Measurements from ENCODE around the gene ZNF175.

The ZNF175 gene

GRCh38 chr19:51560339-51560738, 10.7 kb upstream of the ZNF175 start:
- H3K27ac ChIP-seq (ENCODE audit: low read depth, low read length), result no peak overlapping the region
- no peaks in the 10 kb centered on the region for H3K9me3 ChIP-seq (ENCODE audit: control insufficient read depth, insufficient read depth, low read length)
- no peaks in the 10 kb centered on the region for H3F3A ChIP-seq (ENCODE audit: control insufficient read depth, insufficient read depth)
- no peaks in the 10 kb centered on the region for H4K20me1 ChIP-seq (ENCODE audit: control insufficient read depth, insufficient read depth, low read depth, low read length)
- H3K4me3 ChIP-seq (ENCODE audit: low read length), result no peak overlapping the region
- H3K4me1 ChIP-seq (ENCODE audit: control insufficient read depth, low read length), result no peaks in the 10 kb centered on the region
- TF ChIP-seq, protein P1, sequence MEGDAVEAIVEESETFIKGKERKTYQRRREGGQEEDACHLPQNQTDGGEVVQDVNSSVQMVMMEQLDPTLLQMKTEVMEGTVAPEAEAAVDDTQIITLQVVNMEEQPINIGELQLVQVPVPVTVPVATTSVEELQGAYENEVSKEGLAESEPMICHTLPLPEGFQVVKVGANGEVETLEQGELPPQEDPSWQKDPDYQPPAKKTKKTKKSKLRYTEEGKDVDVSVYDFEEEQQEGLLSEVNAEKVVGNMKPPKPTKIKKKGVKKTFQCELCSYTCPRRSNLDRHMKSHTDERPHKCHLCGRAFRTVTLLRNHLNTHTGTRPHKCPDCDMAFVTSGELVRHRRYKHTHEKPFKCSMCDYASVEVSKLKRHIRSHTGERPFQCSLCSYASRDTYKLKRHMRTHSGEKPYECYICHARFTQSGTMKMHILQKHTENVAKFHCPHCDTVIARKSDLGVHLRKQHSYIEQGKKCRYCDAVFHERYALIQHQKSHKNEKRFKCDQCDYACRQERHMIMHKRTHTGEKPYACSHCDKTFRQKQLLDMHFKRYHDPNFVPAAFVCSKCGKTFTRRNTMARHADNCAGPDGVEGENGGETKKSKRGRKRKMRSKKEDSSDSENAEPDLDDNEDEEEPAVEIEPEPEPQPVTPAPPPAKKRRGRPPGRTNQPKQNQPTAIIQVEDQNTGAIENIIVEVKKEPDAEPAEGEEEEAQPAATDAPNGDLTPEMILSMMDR (IDR thresholded peaks at IDR 0.05; ENCODE audit: low read depth, low read length, poor library complexity, severe bottlenecking), result no peak
- TF ChIP-seq EZH2phosphoT487 (IDR thresholded peaks at IDR 0.05; ENCODE audit: borderline replicate concordance, low read length), result no peak
- H3K36me3 ChIP-seq (ENCODE audit: control insufficient read depth, low read length), result no peaks in the 10 kb centered on the region
- no peak overlapping the region for H3K4me2 ChIP-seq (ENCODE audit: low read length)
- no peaks in the 10 kb centered on the region for H3K9me2 ChIP-seq (replicated peaks; ENCODE audit: control insufficient read depth, low read length)
- H3K79me2 ChIP-seq (ENCODE audit: control insufficient read depth, low read length), result no peaks in the 10 kb centered on the region
- H3K27me3 ChIP-seq (ENCODE audit: control insufficient read depth, low read length), result 0 out of 2 replicates have a peak, but pooled peaks cover 5% of the 10 kb centered on the region

DNA sequence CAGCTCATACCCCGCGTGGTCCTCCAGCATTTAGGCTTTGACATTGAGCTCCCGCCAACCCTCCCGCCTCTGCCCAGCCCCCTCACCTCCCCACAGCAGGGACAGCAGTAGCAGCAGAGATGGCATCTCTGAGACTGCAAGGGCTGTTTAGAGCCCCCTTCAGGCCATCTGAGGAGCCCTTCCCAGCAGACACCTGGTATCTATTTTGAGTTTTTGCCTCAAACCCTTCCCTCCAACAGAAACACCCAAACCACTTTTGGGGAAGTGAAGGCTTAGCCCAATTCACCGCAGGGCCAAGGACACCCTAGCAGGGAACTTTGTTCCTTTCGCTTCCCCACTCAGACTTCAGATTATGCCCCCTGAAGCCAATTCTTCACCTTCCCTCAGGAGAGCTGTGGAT, 6.3 kb upstream of the ZNF175 start:
- no peaks in the 10 kb centered on the region for H3K36me3 ChIP-seq (ENCODE audit: control insufficient read depth, low read length)
- H3K9me3 ChIP-seq (ENCODE audit: control insufficient read depth, insufficient read depth, low read length), result no peaks in the 10 kb centered on the region
- H3K4me2 ChIP-seq (ENCODE audit: low read length), result no peak overlapping the region
- no peak overlapping the region for H3K4me3 ChIP-seq (ENCODE audit: low read length)
- H3K4me1 ChIP-seq (ENCODE audit: control insufficient read depth, low read length), result no peaks in the 10 kb centered on the region
- no peaks in the 10 kb centered on the region for H3F3A ChIP-seq (ENCODE audit: control insufficient read depth, insufficient read depth)
- no peak overlapping the region for H3K27ac ChIP-seq (ENCODE audit: low read depth, low read length)
- TF ChIP-seq, protein P1 (IDR thresholded peaks at IDR 0.05; ENCODE audit: low read depth, low read length, poor library complexity, severe bottlenecking), result peak; percentile 33
- no peak for TF ChIP-seq EZH2phosphoT487 (IDR thresholded peaks at IDR 0.05; ENCODE audit: borderline replicate concordance, low read length)
- H3K79me2 ChIP-seq (ENCODE audit: control insufficient read depth, low read length), result no peaks in the 10 kb centered on the region
- H3K27me3 ChIP-seq (ENCODE audit: control insufficient read depth, low read length), result peaks cover 14% of the 10 kb centered on the region
- no peaks in the 10 kb centered on the region for H4K20me1 ChIP-seq (ENCODE audit: control insufficient read depth, insufficient read depth, low read depth, low read length)
- no peaks in the 10 kb centered on the region for H3K9me2 ChIP-seq (replicated peaks; ENCODE audit: control insufficient read depth, low read length)

DNA sequence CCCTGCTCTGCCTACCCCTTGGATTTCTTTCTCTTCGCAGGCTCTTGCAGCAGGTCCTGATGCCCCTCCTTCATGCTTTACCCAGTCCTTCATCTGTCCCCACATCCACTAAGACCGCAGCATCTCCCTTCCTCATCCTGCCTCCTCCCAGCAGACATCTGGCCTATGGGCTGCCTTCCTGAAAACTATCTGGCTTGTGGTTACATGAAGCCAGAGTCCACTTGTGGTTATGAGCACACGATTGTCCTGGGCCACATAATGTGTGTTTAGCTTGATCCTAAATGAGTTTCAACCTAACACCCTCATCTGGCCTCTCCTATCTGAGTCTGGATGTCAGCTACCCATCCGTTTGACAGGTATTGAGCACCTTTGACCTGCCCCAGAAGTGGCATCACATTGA, 5.5 kb upstream of the ZNF175 start:
- TF ChIP-seq EZH2phosphoT487 (IDR thresholded peaks at IDR 0.05; ENCODE audit: borderline replicate concordance, low read length), result no peak
- TF ChIP-seq, protein P1 (IDR thresholded peaks at IDR 0.05; ENCODE audit: low read depth, low read length, poor library complexity, severe bottlenecking), result no peak
- Histone ChIP-seq H3K79me2 (ENCODE audit: control insufficient read depth, low read length) (no peaks in the 10 kb centered on the region), H3K36me3 (ENCODE audit: control insufficient read depth, low read length) (no peaks in the 10 kb centered on the region), H3K9me2 (replicated peaks; ENCODE audit: control insufficient read depth, low read length) (no peaks in the 10 kb centered on the region), H3K4me2 (ENCODE audit: low read length) (no peak overlapping the region), H3K27me3 (ENCODE audit: control insufficient read depth, low read length) (peaks cover 14% of the 10 kb centered on the region), H3K4me3 (ENCODE audit: low read length) (no peak overlapping the region), H3K4me1 (ENCODE audit: control insufficient read depth, low read length) (peaks cover 3% of the 10 kb centered on the region), H4K20me1 (ENCODE audit: control insufficient read depth, insufficient read depth, low read depth, low read length) (no peaks in the 10 kb centered on the region), H3F3A (ENCODE audit: control insufficient read depth, insufficient read depth) (no peaks in the 10 kb centered on the region), H3K9me3 (ENCODE audit: control insufficient read depth, insufficient read depth, low read length) (no peaks in the 10 kb centered on the region), H3K27ac (ENCODE audit: low read depth, low read length) (no peak overlapping the region)
